IMR-90 (cell line): ENCODE results near the gene CTSF. TPM values are rescaled to one million over a fixed set of nuclear protein-coding genes. Genes with fewer than 3 reads are reported as not detected.

Experiments used
- ATAC-seq: fragments of 200-7000 bp; cut with Tn5 transposase; 2 replicates; pipeline ENCODE4 v1.9.1; 2020; ENCODE audit warnings: low read depth, mild to moderate bottlenecking, moderate library complexity
- BruUV-seq: library from RNA; stranded (reverse); fragments of 400-500 nt; replicated peaks from 2 replicates; lab custom pipeline; 2021; lab: Mats Ljungman, UMichigan
- CTCF ChIA-PET: fragments of 300-600 bp; formaldehyde crosslinking; extraction: SDS; loops from one replicate; lab custom pipeline; 2021; ENCODE audit warnings: antibody characterized with exemption; lab: Yijun Ruan, JAX
- POLR2A ChIA-PET: fragments of 300-600 bp; sonication (Branson Sonifier 250); formaldehyde crosslinking; loops from one replicate; lab custom pipeline; 2022; ENCODE audit warnings: antibody characterized with exemption; ENCODE audit not compliant: unreplicated experiment; lab: Charles Lee
- DNase-seq: peaks from one replicate; pipeline ENCODE4 v3.0.0; 2013
- H2AFZ ChIP-seq: replicated peaks from 2 replicates; pipeline ENCODE3; 2013; ENCODE audit warnings: low read length, mild to moderate bottlenecking; ENCODE audit not compliant: poor library complexity
- H2AK5ac ChIP-seq: 2 replicates; pipeline ENCODE4 v1.6.1; 2013; ENCODE audit warnings: low read depth, low read length, inconsistent platforms
- H2AK9ac ChIP-seq: replicated peaks from 2 replicates; pipeline ENCODE3; 2013; ENCODE audit warnings: mild to moderate bottlenecking, low read depth, low read length, moderate library complexity; ENCODE audit not compliant: poor library complexity
- H2BK120ac ChIP-seq: 2 replicates; pipeline ENCODE4 v1.6.1; 2013; ENCODE audit warnings: low read depth, low read length, inconsistent platforms
- H2BK15ac ChIP-seq: 3 replicates; pipeline ENCODE4 v1.6.1; 2013; ENCODE audit warnings: low read depth, low read length, inconsistent platforms
- H2BK20ac ChIP-seq: 2 replicates; pipeline ENCODE4 v1.6.1; 2013; ENCODE audit warnings: low read depth, mild to moderate bottlenecking, inconsistent platforms, low read length, moderate library complexity
- H2BK5ac ChIP-seq: 2 replicates; pipeline ENCODE4 v1.6.1; 2013; ENCODE audit warnings: mild to moderate bottlenecking, low read depth, low read length, inconsistent platforms; ENCODE audit not compliant: poor library complexity, severe bottlenecking
- H3K14ac ChIP-seq: replicated peaks from 2 replicates; pipeline ENCODE4 v1.6.1; 2013; ENCODE audit warnings: low read depth, low read length, inconsistent platforms
- H3K18ac ChIP-seq: 2 replicates; pipeline ENCODE4 v1.6.1; 2013; ENCODE audit warnings: low read depth, low read length, control low read depth
- H3K23ac ChIP-seq: 2 replicates; pipeline ENCODE4 v1.6.1; 2013; ENCODE audit warnings: low read depth, low read length, inconsistent platforms
- H3K27ac ChIP-seq: 2 replicates; pipeline ENCODE4 v1.5.1; 2013; ENCODE audit warnings: mild to moderate bottlenecking, control low read depth, low read length; ENCODE audit not compliant: insufficient read depth
- H3K27me3 ChIP-seq: 2 replicates; pipeline ENCODE4 v1.6.1; 2013; ENCODE audit warnings: low read length; ENCODE audit not compliant: control insufficient read depth, insufficient read depth
- H3K36me3 ChIP-seq: 2 replicates; pipeline ENCODE4 v1.6.1; 2013; ENCODE audit warnings: low read length, mixed read lengths; ENCODE audit not compliant: control insufficient read depth, insufficient read depth
- H3K4ac ChIP-seq: 2 replicates; pipeline ENCODE4 v1.6.1; 2013; ENCODE audit warnings: low read depth, low read length, inconsistent platforms
- H3K4me1 ChIP-seq: 2 replicates; pipeline ENCODE4 v1.6.1; 2013; ENCODE audit warnings: low read length, mixed read lengths; ENCODE audit not compliant: control insufficient read depth, insufficient read depth
- H3K4me2 ChIP-seq: 2 replicates; pipeline ENCODE4 v1.6.1; 2013; ENCODE audit warnings: low read depth, mild to moderate bottlenecking, control low read depth, low read length, moderate library complexity
- H3K4me3 ChIP-seq: 2 replicates; pipeline ENCODE4 v1.5.1; 2013; ENCODE audit warnings: low read depth, mild to moderate bottlenecking, control low read depth, low read length, moderate library complexity; ENCODE audit not compliant: insufficient read depth
- H3K56ac ChIP-seq: 2 replicates; pipeline ENCODE4 v1.6.1; 2013; ENCODE audit warnings: low read length, inconsistent platforms; ENCODE audit not compliant: insufficient read depth; ENCODE audit errors: extremely low read depth
- H3K79me1 ChIP-seq, 2 experiments: 2 replicates each; pipeline ENCODE4 v1.6.1; 2013; ENCODE audit warnings: low read length in 2 of 2, inconsistent platforms in 1 of 2, low read depth in 1 of 2
- H3K9ac ChIP-seq: 2 replicates; pipeline ENCODE4 v1.6.1; 2013; ENCODE audit warnings: low read depth, low read length, control low read depth
- H3K9me1 ChIP-seq: 2 replicates; pipeline ENCODE4 v1.6.1; 2013; ENCODE audit warnings: low read length, inconsistent platforms; ENCODE audit not compliant: insufficient read depth
- H3K9me3 ChIP-seq: 2 replicates; pipeline ENCODE4 v1.6.1; 2013; ENCODE audit warnings: low read length; ENCODE audit not compliant: control insufficient read depth, insufficient read depth
- H4K20me1 ChIP-seq: 2 replicates; pipeline ENCODE4 v1.6.1; 2013; ENCODE audit warnings: low read length, inconsistent platforms; ENCODE audit not compliant: insufficient read depth
- H4K5ac ChIP-seq: 2 replicates; pipeline ENCODE4 v1.6.1; 2013; ENCODE audit warnings: mild to moderate bottlenecking, low read depth, low read length, control low read depth
- H4K8ac ChIP-seq, 2 experiments: 2 replicates each; pipeline ENCODE4 v1.6.1; 2013; ENCODE audit warnings: low read depth in 2 of 2, low read length in 2 of 2, control low read depth in 1 of 2, inconsistent platforms in 1 of 2
- H4K91ac ChIP-seq: 2 replicates; pipeline ENCODE4 v1.6.1; 2013; ENCODE audit warnings: low read depth, low read length, inconsistent platforms; ENCODE audit not compliant: insufficient read depth
- BHLHE40 ChIP-seq: fragments of 150-350 bp; IDR thresholded peaks from 2 replicates; pipeline ENCODE4 v1.6.1; 2016; ENCODE audit warnings: mild to moderate bottlenecking, low read depth, low read length
- CEBPB ChIP-seq: IDR thresholded peaks from 2 replicates; pipeline ENCODE4 v1.6.1; 2012; ENCODE audit warnings: low read depth, low read length, improper control_type of control experiment
- CHD1 ChIP-seq: IDR thresholded peaks from 2 replicates; pipeline ENCODE4 v1.6.1; 2012; ENCODE audit warnings: low read depth, low read length, improper control_type of control experiment
- CTCF ChIP-seq: conservative IDR thresholded peaks from 2 replicates; pipeline ENCODE4 v1.5.1; 2012; ENCODE audit warnings: mild to moderate bottlenecking, low read depth, low read length, improper control_type of control experiment
- MXI1 ChIP-seq: IDR thresholded peaks from 2 replicates; pipeline ENCODE4 v1.6.1; 2012; ENCODE audit warnings: low read depth, mild to moderate bottlenecking, low read length, moderate library complexity, borderline replicate concordance
- NFE2L2 ChIP-seq: fragments of 150-350 bp; IDR thresholded peaks from 2 replicates; pipeline ENCODE4 v1.6.1; 2016; ENCODE audit warnings: low read depth, mild to moderate bottlenecking, low read length
- RAD21 ChIP-seq: IDR thresholded peaks from 2 replicates; pipeline ENCODE4 v1.6.1; 2012; ENCODE audit warnings: low read length, improper control_type of control experiment
- RCOR1 ChIP-seq: IDR thresholded peaks from 2 replicates; pipeline ENCODE4 v1.6.1; 2012; ENCODE audit warnings: mild to moderate bottlenecking, low read length, improper control_type of control experiment; ENCODE audit not compliant: insufficient replicate concordance
- RFX5 ChIP-seq: IDR thresholded peaks from 2 replicates; pipeline ENCODE4 v1.8.0; 2012; ENCODE audit warnings: low read depth, mild to moderate bottlenecking, low read length, moderate library complexity
- SMC3 ChIP-seq: fragments of 150-350 bp; IDR thresholded peaks from 2 replicates; pipeline ENCODE4 v1.6.1; 2016; ENCODE audit warnings: low read depth, mild to moderate bottlenecking, antibody characterized with exemption, low read length, moderate library complexity
- USF2 ChIP-seq: fragments of 150-350 bp; IDR thresholded peaks from 2 replicates; pipeline ENCODE4 v1.6.1; 2017; ENCODE audit warnings: mild to moderate bottlenecking, antibody characterized with exemption, low read length, low read depth
- WGBS, 2 experiments: methylation state at CpG; one replicate each; pipeline versions ENCODE4 v1.1.5 to v1.1.7; 2013; ENCODE audit warnings: missing lambda C conversion rate in 2 of 2; ENCODE audit not compliant: insufficient read length in 1 of 2; ENCODE audit errors: extremely low coverage in 2 of 2; 5-methylcytosine and 5-hydroxymethylcytosine counted together
- dilution Hi-C: fragments of 300-500 bp; cut with HindIII; formaldehyde crosslinking; loops from one replicate; pipeline ENCODE4 v1.14.3; 2018; ENCODE audit warnings: low sequenced_read_pairs; ENCODE audit not compliant: unreplicated experiment
- in situ Hi-C: fragments of 300-500 bp; cut with MboI; formaldehyde crosslinking; loops from 3 replicates; pipeline ENCODE4 v1.14.3; 2019; ENCODE audit warnings: low sequenced_read_pairs, inconsistent platforms, mixed read lengths
- intact Hi-C: fragments of 100-400 bp; cut with micrococcal nuclease; formaldehyde crosslinking; loops from 2 replicates; pipeline ENCODE4 v1.10.0; 2022
- polyA plus RNA-seq, 3 experiments: library from polyadenylated mRNA; depleted of rRNA; stranded (reverse); fragments of >200 nt; gene quantifications; 2 replicates each; pipeline ENCODE4 v1.2.3, GENCODE V29; 2012; ENCODE audit warnings: low replicate concordance in 1 of 3
- total RNA-seq: library from RNA; depleted of rRNA; stranded (reverse); fragments of >200 nt; gene quantifications from 2 replicates; pipeline ENCODE4 v1.2.3, GENCODE V29; 2012

Gene CTSF
- total and polyA plus RNA-seq, 2 of the 4 experiments (the other 2 are of a cell fraction) = 4.1 to 16.0 TPM

GRCh38 chr11:66524304-66525040 is 43.9 kb downstream of the CTSF start:
- no peak overlapping the region for H2AK5ac ChIP-seq
- no peak overlapping the region for H4K5ac ChIP-seq
- in situ Hi-C loops (no loop called here), dilution Hi-C loops (no loop called here), intact Hi-C loops (no loop called here)
- no peak overlapping the region for H2BK120ac ChIP-seq
- no peak overlapping the region for H3K18ac ChIP-seq
- ChIA-PET POLR2A (no interaction called here), CTCF (no interaction called here)
- no peak overlapping the region for H3K4me2 ChIP-seq
- H3K4me3 ChIP-seq = no peak overlapping the region
- no peak overlapping the region for H2BK15ac ChIP-seq
- no peak overlapping the region for H3K56ac ChIP-seq
- H3K79me1 ChIP-seq = no peaks in the 10 kb centered on the region
- H3K27me3 ChIP-seq = no peaks in the 10 kb centered on the region
- no peaks in the 10 kb centered on the region for H3K4me1 ChIP-seq
- WGBS, 2 experiments = no CpG with 5 or more reads among the region's 10 CpGs
- H2AFZ ChIP-seq = no peak overlapping the region
- H3K27ac ChIP-seq = no peak overlapping the region
- no peak overlapping the region for H3K4ac ChIP-seq
- no peak for ATAC-seq
- 0 out of 2 replicates have a peak, but pooled peaks cover 3% of the 10 kb centered on the region for H3K9me1 ChIP-seq
- H3K9ac ChIP-seq = no peak overlapping the region
- no peak overlapping the region for H2BK20ac ChIP-seq
- H4K20me1 ChIP-seq = no peaks in the 10 kb centered on the region; the same call in 1 of the 2 replicates
- BruUV-seq = no TSS peak
- DNase-seq = no peak
- peaks cover 28% of the 10 kb centered on the region for H3K36me3 ChIP-seq
- TF ChIP-seq CTCF (no peak), RCOR1 (no peak), MXI1 (no peak), SMC3 (no peak), BHLHE40 (no peak), CEBPB (no peak), RAD21 (no peak), CHD1 (no peak), USF2 (no peak), RFX5 (no peak), NFE2L2 (no peak)
- no peak overlapping the region for H4K8ac ChIP-seq
- H2BK5ac ChIP-seq = no peak overlapping the region
- no peak overlapping the region for H4K91ac ChIP-seq
- no peak overlapping the region for H2AK9ac ChIP-seq
- no peak overlapping the region for H3K23ac ChIP-seq
- no peak overlapping the region for H3K14ac ChIP-seq
- no peaks in the 10 kb centered on the region for H3K9me3 ChIP-seq
